Retinal pigment epithelial cell (primary cell): ENCODE data around the gene SPON1.

Source experiments
- DNase-seq: peaks from one replicate; pipeline ENCODE4 v3.0.0-alpha.2; 2010; ENCODE audit warnings: low read depth
- H3K4me3 ChIP-seq: 2 replicates; pipeline ENCODE4 v1.5.1; 2011; ENCODE audit warnings: mild to moderate bottlenecking, low read length, control low read depth, moderate library complexity
- TF ChIP-seq, protein P1 (sequence below): conservative IDR thresholded peaks from 2 replicates; pipeline ENCODE4 v1.5.1; 2011; ENCODE audit warnings: low read depth, low read length, control low read depth, inconsistent platforms

The SPON1 gene

DNA sequence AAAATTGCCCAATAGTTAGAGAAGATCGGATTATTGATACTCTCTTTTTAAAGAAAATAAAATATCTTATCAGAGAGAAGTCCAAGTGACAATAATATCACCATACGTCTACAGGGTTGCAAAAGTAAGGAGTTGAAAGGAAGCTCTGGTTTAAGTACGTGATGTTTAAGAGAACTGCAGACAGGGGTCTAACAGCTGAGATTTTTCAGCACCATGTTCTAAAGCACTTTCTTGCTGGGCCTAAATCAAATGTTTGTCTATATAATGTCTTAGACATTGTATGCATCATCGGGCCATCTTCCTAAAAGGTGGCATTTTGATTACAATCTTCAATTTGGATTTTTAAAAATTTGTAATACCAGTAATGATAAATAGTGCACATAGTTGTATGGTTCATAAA lies 263.1 kb downstream of the SPON1 start:
- TF ChIP-seq, protein P1, sequence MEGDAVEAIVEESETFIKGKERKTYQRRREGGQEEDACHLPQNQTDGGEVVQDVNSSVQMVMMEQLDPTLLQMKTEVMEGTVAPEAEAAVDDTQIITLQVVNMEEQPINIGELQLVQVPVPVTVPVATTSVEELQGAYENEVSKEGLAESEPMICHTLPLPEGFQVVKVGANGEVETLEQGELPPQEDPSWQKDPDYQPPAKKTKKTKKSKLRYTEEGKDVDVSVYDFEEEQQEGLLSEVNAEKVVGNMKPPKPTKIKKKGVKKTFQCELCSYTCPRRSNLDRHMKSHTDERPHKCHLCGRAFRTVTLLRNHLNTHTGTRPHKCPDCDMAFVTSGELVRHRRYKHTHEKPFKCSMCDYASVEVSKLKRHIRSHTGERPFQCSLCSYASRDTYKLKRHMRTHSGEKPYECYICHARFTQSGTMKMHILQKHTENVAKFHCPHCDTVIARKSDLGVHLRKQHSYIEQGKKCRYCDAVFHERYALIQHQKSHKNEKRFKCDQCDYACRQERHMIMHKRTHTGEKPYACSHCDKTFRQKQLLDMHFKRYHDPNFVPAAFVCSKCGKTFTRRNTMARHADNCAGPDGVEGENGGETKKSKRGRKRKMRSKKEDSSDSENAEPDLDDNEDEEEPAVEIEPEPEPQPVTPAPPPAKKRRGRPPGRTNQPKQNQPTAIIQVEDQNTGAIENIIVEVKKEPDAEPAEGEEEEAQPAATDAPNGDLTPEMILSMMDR, result no peak

GRCh38 chr11:14228356-14228755 lies 265.8 kb downstream of the SPON1 start:
- TF ChIP-seq, protein P1, result no peak
- H3K4me3 ChIP-seq, result no peak overlapping the region
- DNase-seq, result no peak

More for the DNA sequence above, 263.1 kb downstream of the SPON1 start:
- no peak overlapping the region for H3K4me3 ChIP-seq
- DNase-seq, result no peak

DNA sequence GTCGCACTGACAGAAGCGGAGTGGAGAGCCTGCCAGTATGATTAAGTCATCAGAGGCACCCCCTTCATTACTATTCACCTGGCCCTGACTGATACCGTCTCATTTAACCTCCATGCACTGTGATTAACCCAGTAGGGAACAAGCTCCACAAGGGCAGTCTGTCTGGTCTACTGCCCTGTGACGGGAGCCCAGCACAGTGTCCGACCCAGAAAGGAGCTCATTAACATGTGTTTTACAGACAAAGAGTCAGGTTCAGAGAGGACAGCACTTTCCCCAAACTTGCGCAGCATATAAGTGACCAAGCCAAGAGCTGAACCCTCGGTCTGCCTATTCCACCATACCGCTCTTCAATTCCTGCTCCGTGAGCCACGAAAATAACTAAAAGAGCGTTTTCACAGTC lies 266.9 kb downstream of the SPON1 start:
- TF ChIP-seq, protein P1, result no peak
- no peak overlapping the region for H3K4me3 ChIP-seq
- no peak for DNase-seq

DNA sequence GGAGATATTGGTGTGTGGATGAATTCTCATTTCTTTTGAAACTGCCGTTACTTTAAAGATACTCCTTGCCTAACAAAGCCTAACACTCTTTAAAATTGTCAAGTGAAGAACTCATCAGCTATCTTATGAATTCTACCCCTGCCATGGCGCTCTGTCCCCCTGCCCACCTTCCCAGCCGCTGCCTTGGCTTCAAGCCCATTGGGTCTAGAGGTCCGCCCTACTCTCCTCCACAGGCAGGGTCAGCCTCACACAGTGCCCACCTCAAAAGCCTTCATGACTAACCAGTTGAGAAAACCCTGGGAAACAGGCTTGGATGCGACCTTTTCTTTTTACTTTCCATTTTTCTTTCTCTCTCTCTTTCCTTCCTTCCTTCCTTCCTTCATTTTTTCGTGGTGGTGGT lies 267.9 kb downstream of the SPON1 start:
- no peak overlapping the region for H3K4me3 ChIP-seq
- TF ChIP-seq, protein P1, result no peak
- DNase-seq, result no peak

GRCh38 chr11:14232652-14233051 lies 270.1 kb downstream of the SPON1 start:
- TF ChIP-seq, protein P1, result peak; percentile 42
- H3K4me3 ChIP-seq, result no peak overlapping the region
- DNase-seq, result no peak

DNA sequence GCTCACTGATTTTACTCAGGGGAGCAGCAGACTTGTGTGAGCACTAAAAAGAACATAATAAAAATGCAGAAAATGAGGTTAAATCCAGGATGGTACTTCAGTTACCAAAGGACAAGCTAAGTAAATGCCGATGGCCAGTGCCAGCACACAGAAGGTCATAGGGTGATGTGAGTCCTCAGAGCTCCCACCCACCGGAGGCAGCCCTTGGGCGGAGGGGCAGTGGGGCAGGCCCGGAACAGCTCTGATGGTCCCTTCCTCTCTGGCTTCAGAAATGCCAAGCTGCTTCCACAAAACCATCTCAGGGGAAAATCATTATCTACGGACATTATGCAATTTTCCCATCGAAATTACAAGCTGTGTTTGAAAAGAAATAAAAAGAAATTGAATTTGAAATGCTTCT lies 271.9 kb downstream of the SPON1 start:
- TF ChIP-seq, protein P1, result no peak
- H3K4me3 ChIP-seq, result no peak overlapping the region
- DNase-seq, result no peak

- DNase-seq, result no peak
- TF ChIP-seq, protein P1, result no peak
- no peak overlapping the region for H3K4me3 ChIP-seq
Observed at GRCh38 chr11:14235701-14236100, 273.2 kb downstream of the SPON1 start.
